HL-60 (cell line): ENCODE data around the gene NMNAT3.

Source experiments
- CTCF ChIP-seq: IDR thresholded peaks from one replicate; pipeline ENCODE4 v1.5.1; 2011; ENCODE audit warnings: low read length, control low read depth, inconsistent platforms; ENCODE audit not compliant: insufficient read depth
- POLR2AphosphoS5 ChIP-seq: IDR thresholded peaks from 2 replicates; pipeline ENCODE4 v1.6.1; 2012; ENCODE audit warnings: low read depth

DNA sequence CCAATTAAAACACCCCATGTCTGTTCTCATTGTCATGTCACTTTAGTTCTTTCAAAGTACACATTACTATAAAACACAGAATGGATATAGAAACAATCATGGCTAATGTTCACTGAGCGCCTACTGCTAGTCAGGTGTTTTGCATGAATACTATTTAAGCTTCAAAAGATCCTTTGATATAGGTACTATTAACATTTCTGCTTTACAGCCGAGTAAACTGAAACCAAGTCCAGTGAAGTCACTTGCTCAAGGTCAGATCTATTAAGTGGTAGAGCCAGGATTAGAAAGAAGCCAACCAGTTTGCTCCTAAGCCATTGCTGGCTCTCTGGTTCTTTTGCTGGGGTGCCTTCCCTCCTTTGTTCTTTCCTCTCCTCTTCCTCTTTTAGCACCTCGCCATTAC is 32.4 kb upstream of the NMNAT3 start:
- TF ChIP-seq CTCF (no peak), POLR2AphosphoS5 (no peak)
